Measurements from ENCODE around the gene RARRES2.

Gene RARRES2

DNA sequence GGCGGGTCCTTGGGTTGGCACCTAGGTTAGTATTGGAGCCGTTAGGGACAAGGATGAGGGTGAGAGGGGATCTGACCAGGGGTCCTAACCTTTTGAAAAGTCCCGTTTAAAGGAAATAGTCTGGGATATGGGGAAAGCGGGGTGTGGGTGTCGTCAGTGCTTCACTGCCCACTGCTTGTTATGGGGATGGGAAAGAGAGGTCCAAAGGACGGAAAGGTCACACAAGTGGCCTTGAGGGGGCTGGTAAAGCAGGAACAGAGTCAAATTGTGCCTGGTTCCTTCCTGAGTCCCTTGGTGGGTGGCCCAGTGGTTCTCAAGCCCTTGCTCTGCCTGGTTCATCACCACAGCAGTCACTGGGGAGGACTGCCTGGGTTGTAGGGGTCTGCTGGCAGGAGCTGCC is 35.1 kb upstream of the RARRES2 start:
- no peak for DNase-seq

DNA sequence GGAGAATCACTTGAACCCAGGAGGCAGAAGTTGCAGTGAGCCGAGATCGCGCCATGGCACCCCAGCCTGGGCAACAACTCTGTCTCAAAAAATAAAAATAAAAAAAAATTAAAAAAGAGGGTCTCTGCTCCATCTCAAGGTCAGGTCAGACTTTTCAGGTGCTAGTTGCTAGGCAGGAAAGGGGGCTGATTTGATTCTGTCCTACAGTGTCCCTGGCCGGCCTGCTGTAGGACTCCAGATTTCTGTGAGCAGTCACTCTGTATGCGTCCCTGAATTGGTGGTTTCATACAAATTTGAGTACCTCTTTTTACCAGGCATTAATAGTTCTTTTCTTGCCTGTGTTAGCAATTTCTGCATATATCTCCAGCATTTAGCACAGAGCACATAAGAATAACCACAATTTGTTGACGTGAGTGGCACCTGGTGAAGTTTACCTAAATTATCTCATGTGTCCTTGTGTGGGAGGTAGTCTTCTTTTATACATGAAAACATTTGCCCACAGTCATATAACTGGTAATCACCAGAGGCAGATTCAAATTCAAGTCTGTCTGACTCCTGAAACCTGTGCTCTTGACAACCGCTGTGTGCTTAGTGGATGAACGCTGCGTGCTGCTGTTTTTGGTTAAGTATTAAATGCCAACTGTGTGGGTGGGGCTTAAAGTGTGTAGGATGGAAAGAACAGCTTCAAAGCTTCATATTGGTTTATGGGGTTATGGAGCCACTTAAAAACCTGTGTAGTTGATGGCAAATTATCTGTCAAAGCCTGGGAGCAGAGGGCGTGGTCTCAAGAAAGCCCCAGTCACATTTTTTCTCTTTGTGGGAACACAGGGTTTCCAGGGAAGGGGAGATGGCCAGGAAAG is 34.5 kb upstream of the RARRES2 start:
- no peak for DNase-seq

DNA sequence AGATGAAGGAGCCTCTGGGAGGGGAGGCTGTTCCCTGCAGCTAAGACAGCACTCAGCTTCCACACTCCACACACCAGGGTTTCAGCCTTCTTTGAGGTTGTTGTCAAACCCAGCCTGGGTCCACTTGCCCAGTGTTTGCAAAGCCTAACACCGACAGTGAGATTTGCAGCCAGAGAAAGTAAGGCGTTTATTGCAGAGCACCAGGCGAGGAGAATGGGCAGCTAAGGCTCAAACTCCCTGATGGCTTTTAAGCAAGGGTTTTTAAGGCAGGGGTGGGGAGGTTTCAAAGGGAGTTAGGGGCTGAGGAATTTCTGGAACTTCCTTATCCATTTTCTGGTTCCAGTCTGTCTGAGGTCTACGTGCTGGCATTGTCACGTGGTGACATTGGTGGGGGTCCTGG is 33.0 kb upstream of the RARRES2 start:
- DNase-seq = no peak

DNA sequence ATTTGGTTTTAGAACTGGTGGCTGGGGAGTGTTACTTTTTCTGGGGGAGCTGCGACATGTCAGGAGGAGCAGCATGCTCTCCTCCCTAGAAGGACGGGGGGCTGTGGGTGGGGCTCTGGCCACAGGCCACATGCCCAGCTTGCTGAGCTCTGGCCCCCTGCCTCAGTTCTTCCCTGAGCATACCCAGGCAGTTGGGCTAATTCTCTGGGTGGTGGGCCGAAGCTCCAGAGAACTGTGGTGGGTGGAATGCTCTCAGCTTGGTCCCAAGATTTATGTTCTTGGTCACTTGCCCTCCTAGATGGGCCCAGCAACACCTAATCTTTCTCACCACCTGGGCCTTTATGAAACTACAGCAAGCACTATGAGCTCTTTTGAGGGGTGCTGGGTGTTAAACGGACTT is 32.6 kb upstream of the RARRES2 start:
- DNase-seq = no peak

DNA sequence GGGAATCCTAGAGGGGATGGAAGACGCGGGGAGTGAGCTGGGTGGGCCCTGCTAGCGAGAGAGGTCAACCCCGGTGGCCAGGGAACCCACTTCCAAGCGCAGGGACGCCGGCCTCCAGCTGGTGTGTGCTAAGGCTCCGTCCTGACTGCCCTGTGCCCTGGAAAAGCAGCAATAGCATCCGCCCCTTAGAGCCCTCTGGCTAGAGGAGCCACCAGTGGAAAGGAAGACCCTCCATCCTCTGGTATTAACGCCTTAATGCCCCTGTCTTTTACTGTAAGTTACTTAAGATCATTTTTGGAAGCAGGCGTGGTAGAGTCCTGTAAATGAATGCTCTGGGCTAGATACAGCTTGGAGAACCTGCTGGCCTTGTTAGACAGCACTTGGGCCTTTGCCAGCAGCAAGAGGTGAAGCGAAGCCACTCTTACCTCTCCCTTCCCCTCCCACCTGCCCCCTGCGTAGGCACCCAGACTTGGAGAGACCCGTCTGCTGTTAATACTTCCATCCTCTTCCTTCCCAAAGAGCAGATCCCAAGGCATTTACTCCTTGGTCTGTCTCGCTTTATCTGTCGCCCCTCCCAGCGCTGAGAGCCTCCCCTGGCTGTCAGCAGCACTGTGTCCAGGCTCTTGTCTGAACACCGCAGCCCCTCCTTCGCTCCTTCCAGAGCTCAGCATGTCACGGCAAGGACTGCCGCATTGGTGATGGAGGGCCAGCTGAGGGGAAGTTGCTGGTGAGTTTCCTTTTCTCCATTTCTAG is 31.8 kb upstream of the RARRES2 start:
- DNase-seq = no peak

DNA sequence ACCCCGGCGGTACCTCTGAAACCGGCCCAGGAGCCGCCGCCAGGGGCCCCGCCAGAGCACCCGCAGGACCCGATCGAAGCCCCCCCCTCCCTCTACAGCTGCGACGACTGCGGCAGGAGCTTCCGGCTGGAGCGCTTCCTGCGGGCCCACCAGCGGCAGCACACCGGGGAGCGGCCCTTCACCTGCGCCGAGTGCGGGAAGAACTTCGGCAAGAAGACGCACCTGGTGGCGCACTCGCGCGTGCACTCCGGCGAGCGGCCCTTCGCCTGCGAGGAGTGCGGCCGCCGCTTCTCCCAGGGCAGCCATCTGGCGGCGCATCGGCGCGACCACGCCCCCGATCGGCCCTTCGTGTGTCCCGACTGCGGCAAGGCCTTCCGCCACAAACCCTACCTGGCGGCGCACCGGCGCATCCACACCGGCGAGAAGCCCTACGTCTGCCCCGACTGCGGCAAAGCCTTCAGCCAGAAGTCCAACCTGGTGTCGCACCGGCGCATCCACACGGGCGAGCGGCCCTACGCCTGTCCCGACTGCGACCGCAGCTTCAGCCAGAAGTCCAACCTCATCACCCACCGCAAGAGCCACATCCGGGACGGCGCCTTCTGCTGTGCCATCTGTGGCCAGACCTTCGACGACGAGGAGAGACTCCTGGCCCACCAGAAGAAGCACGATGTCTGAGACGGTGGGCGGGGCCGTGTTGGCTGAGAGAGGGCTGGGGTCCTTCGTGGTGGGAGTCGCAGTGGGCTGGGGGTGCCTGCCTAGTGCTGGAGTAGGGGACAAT is 31.0 kb upstream of the RARRES2 start:
- no peak for DNase-seq

DNA sequence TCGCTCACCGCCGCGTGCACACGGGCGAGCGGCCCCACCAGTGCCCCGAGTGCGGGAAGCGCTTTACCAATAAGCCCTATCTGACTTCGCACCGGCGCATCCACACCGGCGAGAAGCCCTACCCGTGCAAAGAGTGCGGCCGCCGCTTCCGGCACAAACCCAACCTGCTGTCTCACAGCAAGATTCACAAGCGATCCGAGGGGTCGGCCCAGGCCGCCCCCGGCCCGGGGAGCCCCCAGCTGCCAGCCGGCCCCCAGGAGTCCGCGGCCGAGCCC is 30.5 kb upstream of the RARRES2 start:
- no peak for DNase-seq

DNA sequence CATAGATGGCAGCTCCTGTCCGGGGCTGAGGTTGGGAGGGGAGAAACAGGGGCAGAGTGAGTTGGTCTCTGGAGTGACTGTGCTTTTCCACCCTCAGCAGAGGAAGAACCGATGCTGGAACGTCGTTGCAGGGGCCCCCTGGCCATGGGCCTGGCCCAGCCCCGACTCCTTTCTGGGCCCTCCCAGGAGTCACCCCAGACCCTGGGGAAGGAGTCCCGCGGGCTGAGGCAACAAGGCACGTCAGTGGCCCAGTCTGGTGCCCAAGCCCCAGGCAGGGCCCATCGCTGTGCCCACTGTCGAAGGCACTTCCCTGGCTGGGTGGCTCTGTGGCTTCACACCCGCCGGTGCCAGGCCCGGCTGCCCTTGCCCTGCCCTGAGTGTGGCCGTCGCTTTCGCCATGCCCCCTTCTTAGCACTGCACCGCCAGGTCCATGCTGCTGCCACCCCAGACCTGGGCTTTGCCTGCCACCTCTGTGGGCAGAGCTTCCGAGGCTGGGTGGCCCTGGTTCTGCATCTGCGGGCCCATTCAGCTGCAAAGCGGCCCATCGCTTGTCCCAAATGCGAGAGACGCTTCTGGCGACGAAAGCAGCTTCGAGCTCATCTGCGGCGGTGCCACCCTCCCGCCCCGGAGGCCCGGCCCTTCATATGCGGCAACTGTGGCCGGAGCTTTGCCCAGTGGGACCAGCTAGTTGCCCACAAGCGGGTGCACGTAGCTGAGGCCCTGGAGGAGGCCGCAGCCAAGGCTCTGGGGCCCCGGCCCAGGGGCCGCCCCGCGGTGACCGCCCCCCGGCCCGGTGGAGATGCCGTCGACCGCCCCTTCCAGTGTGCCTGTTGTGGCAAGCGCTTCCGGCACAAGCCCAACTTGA is 29.9 kb upstream of the RARRES2 start:
- no peak for DNase-seq

DNA sequence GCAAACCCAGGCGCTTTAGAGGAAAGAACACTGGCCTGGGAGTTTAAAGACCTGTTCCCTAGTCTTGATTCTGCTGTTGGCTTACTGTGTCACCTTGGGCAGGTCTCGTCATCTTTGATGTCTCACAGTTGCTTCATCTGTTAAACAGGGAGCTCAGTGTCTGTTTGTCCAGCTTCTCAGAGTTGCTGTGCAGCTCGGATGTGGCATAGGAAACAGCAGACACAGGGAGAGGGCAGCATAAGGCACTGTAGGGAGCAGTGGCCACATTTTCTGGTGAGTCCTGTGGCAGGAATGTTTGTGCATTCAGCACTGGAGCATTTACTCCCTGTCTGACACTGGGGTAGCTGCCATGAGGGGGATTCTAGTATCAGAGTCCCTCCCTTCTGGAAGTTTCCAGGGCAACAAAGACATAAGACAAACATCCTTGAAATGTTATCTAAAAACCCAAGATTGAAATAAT is 29.2 kb upstream of the RARRES2 start:
- DNase-seq = no peak

DNA sequence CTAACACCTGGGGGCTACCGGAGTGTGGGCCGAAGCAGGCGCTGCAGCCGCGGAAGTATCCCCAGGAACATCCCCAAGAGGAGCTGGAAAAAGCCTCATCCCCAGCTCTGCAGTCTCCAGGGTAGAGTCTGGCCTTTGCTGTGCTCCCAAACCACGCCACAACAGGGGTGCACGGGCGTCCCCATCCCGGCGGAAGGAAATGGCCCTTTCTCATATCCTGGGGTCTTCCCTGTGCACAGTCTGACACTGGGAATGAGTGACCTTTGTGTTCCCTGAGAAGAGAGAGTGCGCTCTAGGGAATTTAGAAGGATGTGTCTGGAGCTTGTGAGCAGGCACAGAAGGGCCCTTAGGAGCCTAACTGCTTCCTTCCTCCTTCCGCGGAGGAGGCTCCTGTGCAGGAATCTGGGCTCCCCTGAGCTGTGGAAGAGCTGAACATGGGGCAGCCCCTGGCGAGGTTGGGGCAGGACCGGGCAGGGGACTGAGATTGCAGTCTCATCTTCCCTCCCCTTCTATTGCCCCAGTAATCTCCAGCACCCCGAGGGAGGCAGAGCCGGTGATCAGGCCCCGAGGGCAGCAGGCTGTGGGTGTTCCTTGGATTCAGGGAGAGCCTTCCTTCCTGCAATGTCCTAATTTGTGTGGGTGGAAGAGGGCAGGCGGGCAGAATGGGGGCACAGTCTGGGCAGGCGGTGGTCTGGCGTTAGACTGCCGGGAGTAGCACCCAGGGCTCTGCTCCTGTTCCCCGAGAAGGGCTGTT is 28.5 kb upstream of the RARRES2 start:
- no peak for DNase-seq

DNA sequence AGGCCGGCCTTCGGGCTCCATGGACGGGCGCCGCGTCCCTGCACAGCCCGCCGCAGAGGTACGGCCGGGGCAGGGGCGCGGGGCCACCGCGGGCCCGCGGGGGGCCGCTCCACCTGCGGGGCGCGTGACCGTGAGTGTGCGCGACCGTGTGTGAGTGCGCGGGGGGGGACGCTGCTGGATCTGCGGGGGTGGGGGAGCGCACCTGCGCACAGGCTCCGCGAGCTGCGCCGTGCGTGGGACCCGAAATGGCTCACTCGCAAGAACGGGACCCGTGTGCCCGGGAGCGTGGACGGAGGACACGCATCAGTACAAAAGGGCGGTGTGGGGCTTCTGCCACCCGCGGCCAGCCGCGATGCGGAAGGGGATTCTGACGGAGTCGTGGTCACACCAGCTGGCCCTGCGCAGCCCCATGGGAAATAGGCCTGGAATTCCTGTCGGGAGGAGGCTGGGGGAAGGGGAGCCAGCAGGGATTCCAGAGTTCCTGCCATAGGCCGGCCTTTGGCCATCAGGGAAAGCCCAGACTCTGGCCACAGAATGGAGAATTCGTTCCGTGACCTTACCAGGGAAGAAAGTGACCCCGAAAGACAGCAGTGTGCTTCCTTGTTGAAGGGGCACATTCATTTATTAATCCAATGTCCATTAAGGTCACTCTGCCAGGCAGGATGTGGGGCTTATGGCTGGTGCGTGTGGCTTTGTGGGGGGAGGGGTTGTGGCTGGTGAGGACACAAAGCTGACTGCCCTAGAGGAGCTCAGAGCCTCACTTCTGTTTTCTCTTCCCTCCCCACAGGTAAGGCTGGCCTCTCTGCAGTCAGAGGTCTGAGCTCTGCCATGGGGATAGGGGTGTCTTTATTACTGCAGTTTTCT is 27.7 kb upstream of the RARRES2 start:
- DNase-seq = peak; percentile 24 to 48

DNA sequence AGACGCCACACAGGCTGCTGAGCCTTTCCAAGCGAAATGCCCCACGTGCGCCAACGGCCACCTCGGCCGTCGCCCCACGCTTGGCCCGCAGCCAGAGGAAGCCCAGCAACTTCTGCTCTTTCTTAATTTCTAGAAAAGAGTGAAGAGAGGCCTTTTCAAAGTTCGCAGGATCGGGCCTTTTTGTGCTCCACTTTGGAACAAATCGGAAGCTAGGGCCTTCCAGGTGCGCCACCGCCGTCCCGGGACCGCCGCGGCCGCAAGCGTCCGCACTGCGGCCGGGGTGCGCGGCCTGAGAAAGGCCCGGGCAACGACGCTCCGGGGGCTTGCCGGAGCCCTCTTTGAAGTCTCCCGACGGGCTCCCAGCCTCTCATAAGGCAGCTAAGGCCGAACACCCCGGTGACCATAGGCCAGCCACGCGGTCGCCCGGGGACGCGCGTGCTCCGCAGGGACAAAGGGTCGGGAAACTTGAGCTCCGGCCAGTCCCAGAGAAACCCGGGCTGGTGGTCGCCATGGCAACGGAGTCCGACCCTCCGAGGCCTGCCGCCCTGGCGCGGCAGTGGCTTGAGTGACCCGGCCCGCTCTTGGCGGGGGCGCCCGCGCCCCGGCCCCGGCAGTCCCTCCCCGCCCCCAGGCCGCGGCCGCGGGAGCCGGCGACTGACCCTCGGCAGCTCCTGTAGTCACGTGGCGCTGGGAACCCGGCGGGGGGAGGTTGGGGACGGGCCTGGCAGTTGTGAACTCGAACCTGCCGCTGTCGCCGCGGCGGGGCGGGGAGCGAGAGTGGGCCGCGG is 26.9 kb upstream of the RARRES2 start, which contains the start of gene REPIN1:
Gene REPIN1 (plus strand): TSS at position 727 of the 788 bp plus-strand sequence. CDS start 890 bp downstream, outside the sequence.
- peak; percentile 78 to 89 for DNase-seq

DNA sequence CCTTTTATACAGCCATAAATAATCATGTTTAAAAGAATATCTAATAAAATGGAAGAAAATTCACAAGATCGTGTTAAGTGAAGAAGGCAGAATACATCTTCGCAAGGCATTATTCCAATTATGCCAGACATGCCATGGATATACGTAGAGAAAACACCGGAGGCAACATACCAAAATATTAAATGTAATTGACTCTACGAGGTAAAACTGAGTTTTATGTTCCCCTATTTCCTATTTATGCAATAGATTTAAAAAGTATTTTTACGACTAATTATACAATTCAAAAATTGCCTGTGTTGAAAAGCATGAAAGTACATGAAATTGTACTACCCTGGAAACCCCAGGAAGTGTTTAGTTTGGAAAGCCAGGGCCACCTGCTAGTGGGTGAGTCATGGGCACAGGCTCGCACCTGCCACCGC is 26.3 kb upstream of the RARRES2 start:
- DNase-seq = no peak

DNA sequence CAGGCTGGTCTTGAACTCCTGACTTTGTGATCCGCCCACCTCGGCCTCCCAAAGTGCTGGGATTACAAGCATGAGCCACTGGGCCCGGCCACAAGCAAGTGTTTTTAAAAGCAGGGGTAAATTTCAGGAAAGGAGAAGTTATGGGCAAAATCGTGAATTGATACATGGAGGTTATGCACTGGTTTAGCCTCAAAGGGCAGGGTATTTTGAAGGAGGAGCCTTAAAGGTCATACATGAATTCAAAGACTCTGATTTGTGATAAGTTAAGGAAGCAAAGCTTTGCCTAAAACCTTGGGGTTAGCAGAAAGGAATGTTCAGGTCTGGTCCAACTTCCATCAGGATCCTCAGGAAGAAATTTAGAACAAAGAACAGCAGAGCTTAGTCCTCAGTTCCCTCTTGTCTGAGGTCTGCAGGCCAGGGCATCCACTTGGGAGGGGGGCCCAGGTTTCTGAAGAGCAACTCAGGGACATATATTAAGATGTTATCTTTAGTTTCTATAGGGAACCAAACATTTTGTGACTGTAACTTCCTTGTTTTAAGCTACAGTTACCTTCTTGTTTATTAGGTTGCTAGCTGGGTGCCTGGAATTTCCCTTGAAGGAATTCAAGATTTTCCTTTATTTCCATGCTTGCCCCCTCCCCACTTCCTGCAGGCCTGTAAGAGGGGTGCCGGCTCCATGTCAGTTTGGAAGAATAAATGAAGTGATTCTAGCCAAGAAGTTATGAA is 24.4 kb upstream of the RARRES2 start:
- DNase-seq = peak; percentile 35 to 78

DNA sequence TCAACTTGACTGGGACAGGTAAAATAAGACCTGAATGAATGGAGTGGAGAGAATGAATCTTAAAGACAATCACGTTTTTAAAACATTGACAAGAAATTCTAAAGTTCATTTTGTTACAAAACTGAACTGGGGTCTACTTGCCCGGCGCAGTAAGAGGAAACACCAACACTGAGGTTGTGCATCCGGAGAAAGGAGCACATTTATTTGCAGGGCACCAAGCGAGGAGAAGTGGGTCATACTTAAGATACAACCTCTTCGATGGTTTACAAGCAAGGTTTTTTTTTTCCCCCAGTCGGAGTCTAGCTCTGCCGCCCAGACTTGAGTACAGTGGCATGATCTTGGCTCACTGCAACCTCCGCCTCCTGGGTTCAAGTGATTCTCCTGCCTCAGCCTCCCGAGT is 23.8 kb upstream of the RARRES2 start:
- DNase-seq = no peak

DNA sequence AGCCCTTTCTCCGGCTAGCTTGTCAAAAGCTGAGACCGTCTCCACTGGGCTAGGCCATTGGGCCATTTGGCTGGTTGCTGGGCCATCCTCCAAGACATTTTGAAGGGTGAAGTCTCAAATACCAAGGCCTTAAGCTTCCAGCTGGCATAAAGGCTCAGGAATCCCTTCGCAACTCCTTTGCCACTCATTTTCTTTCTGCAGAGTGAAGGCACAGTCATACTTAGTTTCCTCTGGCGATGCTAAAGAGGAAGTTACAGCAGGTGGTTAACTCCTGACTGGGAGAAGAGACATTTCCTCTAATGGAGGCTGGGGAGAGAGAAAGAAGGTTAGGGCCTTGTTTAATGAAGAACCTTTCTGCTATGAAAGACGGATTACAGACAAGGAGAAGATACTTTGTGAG is 22.4 kb upstream of the RARRES2 start:
- DNase-seq = peak; percentile 80 to 82

DNA sequence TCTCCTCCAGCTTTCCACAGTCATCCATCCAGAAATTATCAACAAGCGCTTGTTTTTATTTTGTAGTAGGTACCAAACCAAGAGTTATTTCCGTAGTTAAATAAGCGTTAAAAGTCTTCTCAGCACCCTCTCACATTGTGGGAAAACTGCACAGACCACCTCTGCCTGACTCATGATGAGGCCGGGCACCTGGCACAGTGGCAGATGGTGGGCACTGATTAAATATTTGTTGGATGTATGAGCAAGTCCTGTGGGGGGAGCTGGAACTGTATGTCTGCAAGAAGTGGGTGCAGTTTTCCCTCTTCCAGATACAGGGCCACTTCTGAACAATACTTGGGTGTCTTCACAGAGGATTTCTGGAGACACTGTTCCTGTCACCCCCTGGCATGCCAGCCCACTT is 21.9 kb upstream of the RARRES2 start:
- no peak for DNase-seq

DNA sequence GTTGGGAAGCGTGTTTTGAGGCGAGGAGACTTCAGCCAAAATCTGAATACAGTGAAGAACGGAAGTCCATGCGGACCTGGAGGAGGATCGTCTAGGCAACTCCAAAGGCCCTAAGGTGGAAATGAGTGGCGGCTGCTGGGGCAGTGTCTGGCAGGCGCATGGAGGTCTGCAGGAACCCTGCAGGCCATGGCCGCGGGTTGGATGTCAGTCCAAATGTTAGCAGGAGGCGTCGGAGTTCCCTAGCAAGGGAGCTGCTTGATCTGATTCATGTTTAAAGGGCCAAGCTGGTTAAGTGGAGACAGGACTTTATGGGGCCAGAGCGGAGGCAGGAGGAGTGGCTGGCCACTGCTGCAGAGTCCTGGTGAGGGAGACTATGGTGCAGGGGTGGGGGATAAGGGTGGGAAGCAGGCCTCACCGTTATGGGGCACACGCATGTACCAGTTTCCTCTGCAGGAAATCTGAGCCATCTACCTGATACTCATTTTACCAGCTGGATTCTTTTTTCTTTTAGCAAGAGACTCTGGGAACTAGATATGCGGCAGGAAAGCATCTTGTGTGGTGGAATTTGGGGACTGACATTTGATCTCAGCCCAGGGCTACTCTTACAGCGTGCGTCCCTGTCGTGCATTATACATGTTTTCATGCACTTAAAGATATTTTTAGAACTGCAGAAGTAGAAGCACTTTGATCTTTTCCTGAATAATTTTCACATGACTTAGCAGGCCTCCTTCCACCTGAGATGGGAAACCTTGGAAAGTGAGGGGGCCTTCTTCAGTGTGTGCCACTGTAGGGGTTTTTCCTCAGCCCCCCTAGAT is 20.6 kb upstream of the RARRES2 start:
- DNase-seq = no peak
